GM19193 (cell line): ENCODE data around the gene RASGEF1B.

Source experiments
- POLR2A ChIP-seq: IDR thresholded peaks from 4 replicates; pipeline ENCODE4 v1.6.1; 2011; ENCODE audit not compliant: insufficient read depth, insufficient read length; ENCODE audit errors: extremely low read depth

The RASGEF1B gene

GRCh38 chr4:81408341-81408740 lies 63.4 kb downstream of the RASGEF1B start:
- TF ChIP-seq POLR2A = no peak

DNA sequence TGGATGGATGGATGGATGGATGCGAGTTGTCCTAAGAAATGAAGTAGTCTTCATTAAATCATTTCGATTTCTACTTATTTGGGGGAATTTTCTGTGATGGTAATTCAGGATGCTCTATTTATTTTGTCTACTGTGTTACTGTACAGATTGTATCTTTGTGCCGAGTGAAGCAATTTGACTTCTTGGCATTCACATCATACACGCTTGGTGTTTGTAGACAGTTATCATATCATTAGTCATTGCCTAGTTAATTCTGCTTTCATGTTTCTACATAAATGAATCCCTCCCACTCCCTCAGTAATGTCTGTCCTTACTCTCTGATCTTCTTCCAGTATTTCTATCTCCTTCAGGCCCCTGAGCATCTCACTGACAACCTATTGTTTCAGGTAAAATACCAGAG lies 64.0 kb downstream of the RASGEF1B start:
- no peak for TF ChIP-seq POLR2A

- no peak for TF ChIP-seq POLR2A
Observed at GRCh38 chr4:81405900-81406401, 65.8 kb downstream of the RASGEF1B start.

GRCh38 chr4:81404741-81405140 lies 67.0 kb downstream of the RASGEF1B start:
- TF ChIP-seq POLR2A = no peak

DNA sequence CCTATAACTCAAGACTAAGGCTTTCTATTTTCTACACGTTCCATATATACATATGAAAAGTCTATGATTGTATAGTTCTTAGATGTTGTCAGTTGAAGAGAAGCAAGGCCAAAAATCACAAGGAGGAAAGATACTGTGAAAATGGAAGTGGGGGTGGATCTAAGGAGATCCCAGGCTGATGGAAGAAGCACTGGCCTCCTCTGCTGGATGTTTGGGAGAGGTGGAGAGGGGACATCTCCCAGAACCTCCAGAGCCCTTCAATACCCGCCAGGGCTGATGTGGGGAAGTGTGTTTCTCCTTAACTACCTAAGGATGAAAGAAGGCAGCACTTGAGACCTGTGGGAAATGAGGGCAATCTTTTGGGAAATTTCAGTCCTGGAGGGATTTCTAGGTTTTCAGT lies 67.4 kb downstream of the RASGEF1B start:
- no peak for TF ChIP-seq POLR2A

DNA sequence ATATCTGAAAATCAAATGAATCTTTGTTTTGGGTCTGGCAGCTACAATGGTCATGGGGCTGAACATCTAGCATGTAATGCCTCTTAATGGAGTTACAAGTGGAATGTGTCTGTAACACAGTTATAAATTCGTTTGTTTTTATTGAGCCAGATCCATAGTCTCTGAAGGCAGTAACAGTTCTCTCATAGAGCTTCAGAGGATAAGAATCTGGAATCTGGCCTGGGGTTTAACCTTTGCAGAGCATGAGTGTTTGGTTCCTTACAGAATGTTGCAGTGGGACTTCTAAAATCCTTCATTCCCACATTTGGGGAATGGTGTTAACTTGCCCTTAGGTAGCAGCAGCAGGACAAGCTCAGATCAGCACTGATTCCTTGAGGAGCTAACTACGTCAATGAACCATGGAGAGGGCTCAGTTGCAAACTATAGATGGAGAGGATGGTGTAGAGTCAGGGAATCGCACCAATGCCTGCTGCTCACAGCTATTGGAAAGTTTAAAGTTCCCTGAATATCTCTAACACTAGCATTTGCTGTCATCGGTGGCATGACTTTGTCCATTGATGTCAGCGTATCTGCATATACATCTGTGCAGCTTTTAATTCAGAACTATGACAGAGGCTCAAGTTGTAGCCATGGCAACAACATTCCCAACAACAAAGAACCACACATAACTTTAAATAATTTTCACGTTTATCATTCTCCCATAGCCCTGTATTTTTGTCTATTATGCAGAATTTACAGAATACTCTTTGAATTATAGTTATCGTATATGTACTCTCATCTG lies 72.2 kb downstream of the RASGEF1B start:
- no peak for TF ChIP-seq POLR2A

- no peak for TF ChIP-seq POLR2A
Observed at GRCh38 chr4:81398379-81398778, 73.3 kb downstream of the RASGEF1B start.

DNA sequence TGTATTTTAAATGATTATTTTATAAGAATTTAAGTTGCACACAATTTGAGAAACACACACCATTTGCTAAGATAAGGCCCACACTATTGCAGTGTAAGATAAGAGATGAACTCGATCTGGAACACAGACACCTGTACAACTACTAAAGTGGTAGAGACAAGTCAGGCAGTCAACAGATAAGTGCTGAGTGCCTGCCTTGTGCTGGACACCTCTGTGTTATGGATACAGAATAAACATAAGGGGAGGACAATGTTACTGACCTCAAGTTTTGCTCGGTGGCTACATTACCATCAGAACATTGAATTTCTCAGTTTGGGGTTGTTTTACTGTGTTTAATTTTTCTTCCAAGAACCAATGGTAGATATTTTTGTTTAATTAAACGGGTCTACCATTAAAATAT lies 74.1 kb downstream of the RASGEF1B start:
- TF ChIP-seq POLR2A = no peak

GRCh38 chr4:81395239-81395638 lies 76.5 kb downstream of the RASGEF1B start:
- TF ChIP-seq POLR2A = no peak

- TF ChIP-seq POLR2A = no peak
Observed at GRCh38 chr4:81392164-81392563, 79.5 kb downstream of the RASGEF1B start.

DNA sequence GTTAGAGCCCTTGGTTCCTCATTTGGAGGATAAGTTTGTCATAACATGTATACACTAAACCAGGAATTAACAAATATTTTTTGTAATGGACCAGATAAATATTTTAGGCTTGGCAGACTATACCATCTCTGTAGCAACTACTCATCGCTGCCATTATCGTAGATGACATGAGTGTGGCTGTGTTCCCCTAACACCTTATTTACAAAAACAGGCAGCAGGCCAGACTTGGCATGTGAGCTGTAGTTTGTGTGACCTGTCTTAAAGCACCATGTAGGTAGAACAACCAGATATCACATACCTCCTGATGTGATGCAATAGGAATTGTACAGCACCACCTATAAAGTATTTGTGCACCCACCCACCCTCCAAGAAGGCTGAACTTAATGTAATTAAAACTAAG lies 82.0 kb downstream of the RASGEF1B start:
- TF ChIP-seq POLR2A = no peak

DNA sequence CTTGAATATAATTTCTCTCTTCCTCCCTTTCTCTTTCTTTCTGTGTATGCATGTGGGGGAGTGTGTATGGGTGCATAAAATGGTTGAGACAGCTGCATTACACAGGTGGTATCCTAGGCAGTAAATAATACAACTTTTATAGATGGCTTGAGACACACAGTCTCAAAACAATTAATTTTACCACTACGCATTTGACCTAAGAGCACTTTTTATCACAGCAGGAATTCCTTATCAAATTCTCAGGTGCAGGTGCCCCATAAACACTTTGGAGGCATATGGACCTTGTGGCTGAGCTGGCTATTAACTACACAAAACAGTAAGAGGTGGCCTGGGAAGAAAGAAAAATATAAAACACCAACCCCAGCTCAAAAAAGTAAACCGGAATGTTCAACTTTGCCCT lies 91.3 kb downstream of the RASGEF1B start:
- no peak for TF ChIP-seq POLR2A

DNA sequence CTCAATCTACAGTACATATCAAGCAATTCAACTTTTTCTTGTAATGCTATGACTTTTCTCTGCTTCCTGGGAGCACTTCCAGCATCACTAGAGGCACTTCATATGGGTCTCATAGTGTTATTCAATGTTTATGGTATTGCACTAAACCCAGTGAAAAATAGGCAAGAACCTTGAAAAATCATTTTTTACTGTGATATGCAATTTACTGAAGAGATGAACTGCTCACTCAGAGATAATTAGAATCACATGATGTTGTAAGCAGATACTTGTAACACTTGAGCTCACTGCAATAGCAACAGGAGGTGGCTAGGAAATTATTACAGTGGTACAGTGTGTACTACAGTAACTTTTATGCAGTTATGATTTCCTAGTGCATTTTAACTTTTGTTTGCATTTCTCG lies 93.3 kb downstream of the RASGEF1B start:
- no peak for TF ChIP-seq POLR2A

DNA sequence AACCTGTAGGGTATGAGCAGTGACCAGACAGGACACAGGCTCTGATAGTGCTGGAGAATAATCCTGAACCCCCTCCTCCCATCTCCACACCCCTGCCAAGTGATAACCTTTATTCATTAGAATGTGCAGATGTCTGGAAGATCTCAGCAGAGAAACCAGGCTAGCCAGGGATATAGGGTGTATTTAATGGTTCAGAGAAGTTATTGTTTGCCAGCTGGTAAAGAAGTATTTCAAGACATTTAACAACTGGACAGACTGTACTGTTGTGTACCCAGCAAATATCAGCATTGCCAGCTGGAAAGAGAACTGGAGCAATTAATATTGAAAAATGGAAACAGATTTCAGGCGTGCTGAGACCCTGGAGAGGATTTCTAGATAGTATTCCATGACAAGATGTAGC lies 94.5 kb downstream of the RASGEF1B start:
- TF ChIP-seq POLR2A = no peak

GRCh38 chr4:81376720-81377119 lies 95.0 kb downstream of the RASGEF1B start:
- TF ChIP-seq POLR2A = no peak
